Dedifferentiated amniotic fluid mesenchymal stem cell (primary cell): Measurements from ENCODE around the gene PIERCE2.
"Not testable (repeated sequence)": the region's sequence is repeated elsewhere in the genome, so short reads cannot be mapped to it uniquely, and the experiment has no call there.

Experiments used
- DNase-seq: peaks from one replicate; pipeline ENCODE4 v3.0.0-alpha.2; 2016; ENCODE audit errors: extremely low spot score

Gene PIERCE2

DNA sequence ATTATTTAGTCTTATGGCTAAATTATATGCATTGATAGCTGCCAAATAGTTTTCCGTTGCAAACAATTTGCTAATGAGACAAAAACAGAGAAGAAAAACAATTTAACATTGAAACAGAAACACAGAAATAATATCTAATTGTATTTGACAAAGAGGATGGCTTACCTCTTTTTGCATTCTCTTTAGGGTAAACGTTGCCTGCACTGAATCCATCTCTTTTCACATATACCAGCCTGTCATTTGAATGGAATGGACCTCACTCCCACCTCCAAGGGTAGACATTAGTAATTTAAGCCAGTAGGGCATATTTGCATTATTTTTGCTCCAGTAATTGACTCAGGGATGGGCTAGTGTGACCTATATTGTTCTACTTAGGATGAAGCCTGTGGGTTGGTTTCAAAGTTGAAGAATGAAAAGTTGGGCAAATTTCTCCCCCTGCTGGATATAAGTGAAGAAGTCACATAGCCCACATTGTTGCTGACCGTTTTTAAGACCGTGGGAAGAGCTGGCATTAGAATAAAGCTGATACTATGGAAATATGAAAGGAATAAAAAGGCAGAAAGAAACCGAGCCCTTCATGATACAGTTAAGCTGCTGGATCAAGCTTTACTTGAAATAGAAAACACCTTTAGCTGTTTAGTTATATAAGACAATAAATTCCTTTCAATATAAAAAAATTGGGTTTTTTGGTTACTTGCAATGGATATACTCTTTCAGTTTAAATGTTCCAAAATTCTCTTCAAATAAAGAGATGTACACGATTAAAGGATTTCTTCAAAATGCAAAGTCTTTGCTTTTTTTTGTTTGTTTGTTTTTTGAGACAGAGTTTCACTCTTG lies 26.9 kb downstream of the PIERCE2 start:
- DNase-seq, result peak; percentile 70

DNA sequence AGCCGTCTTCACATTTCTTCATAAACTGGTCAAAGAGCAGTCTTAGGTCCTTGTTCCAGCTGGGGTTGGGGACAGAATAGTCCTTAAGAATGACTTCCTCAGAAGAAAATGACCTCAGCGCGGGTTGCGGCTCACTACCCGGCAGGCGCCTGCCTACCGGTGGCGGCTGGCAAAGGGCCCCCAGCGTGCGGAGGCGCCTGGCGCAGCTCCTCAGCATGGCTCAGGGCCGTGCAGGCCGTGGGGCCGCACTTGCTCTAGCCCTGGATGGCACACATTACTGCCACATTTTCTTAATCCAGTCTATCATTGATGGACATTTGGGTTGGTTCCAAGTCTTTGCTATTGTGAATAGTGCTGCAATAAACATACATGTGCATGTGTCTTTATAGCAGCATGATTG lies 34.8 kb downstream of the PIERCE2 start:
- not testable (repeated sequence) for DNase-seq

DNA sequence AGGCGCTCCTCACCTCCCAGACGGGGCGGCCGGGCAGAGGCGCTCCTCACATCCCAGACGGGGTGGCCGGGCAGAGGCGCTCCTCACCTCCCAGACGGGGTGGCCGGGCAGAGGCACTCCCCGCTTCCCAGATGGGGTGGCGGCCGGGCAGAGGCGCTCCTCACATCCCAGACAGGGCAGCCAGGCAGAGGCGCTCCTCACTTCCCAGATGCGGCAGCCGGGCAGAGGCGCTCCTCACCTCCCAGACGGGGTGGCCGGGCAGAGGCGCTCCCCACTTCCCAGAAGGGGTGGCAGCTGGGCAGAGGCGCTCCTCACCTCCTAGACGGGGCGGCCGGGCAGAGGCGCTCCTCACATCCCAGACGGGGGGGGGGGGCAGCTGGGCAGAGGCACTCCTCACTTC lies 37.6 kb downstream of the PIERCE2 start:
- DNase-seq, result not testable (repeated sequence)

DNA sequence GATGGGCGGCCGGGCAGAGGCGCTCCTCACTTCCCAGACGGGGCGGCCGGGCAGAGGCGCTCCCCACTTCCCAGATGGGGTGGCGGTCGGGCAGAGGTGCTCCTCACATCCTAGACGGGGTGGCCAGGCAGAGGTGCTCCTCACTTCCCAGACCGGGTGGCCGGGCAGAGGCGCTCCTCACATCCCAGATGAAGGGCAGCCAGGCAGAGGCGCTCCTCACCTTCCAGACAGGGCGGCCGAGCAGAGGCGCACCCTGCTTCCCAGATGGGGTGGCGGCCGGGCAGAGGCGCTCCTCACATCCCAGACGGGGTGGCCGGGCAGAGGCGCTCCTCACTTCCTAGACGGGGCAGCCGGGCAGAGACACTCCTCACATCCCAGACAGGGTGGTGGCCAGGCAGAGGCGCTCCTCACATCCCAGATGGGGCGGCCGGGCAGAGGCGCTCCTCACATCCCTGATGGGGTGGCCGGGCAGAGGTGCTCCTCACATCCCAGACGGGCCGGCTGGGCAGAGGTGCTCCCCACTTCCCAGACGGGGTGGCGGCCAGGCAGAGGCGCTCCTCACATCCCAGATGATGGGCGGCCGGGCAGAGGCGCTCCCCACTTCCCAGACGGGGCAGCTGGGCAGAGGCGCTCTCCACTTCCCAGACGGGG lies 38.2 kb downstream of the PIERCE2 start:
- DNase-seq, result not testable (repeated sequence)

DNA sequence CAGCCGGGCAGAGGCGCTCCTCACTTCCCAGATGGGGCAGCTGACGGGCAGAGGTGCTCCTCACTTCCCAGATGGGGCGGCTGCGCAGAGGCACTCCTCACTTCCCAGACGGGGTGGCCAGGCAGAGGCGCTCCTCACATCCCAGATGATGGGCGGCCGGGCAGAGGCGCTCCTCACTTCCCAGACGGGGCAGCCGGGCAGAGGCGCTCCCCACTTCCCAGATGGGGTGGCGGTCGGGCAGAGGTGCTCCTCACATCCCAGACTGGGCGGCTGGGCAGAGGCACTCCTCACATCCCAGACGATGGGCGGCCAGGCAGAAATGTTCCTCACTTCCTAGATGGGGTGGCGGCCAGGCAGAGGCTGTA lies 38.7 kb downstream of the PIERCE2 start:
- not testable (repeated sequence) for DNase-seq

DNA sequence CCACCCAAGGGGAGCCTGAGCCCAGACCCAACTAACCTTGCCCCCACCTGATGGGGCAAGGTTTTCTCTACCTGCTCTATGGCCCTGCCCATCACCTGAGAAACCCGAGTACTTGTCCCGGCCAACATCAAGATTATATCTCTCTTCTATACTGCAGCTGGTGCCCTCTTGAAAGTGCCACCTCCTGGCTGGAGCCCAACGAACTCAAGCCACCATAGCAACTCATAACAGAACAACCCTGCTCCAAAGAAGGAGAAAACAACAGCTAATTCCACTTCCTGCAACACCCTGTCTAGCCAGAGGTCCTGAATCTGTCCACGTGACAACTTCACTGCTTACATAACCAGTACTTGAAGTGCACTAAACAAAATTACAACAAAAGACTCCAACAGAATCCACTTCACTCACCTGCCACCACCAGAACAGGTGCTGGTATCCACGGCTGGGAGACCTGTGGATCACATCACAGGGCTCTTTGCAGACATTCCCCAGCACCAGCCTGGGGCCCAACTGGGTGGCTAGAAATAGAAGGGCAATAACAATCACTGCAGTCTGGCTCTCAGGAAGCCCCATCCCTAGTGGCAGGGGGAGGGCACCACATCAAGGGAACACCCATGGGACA lies 49.2 kb downstream of the PIERCE2 start:
- no peak for DNase-seq

DNA sequence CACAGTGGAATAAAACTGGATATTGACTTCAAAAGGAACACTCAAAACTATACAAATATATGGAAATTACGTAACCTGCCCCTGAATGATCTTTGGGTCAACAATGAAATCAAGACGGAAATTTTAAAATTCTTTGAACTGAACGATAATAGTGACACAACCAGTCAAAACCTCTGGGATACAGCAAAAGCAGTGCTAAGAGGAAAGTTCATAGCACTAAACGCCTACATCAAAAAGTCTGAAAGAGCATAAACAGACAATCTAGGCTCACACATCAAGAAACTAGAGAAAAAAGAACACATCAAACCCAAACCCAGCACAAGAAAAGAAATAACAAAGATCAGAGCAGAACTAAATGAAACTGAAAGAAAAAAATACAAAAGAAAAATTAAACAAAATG lies 53.2 kb downstream of the PIERCE2 start:
- DNase-seq, result no peak

DNA sequence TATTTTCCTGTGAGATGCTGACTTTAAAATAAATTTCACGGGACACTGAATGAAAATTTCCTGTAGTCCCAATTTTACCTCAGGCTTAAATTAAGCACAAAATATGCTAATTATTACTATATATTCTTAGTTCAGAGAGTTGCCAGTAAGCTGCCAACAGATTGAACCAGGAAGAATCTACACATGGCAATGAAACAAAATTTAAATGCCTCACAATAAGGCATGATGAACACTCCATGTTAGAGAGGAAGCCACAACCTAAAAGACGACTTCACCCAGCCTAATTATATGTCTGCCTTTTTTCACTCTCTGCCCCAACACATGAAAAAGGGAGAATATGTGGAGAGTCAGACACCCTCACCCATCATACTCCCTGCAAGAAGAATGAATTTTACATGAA lies 60.0 kb downstream of the PIERCE2 start:
- DNase-seq, result no peak
